Prostate gland (tissue), 2 donors: Measurements from ENCODE around the gene SLC13A3. TPM values are rescaled to one million over a fixed set of nuclear protein-coding genes. Genes with fewer than 3 reads are reported as not detected.

Experiments used
- DNase-seq: peaks from one replicate; pipeline ENCODE4 v3.0.0-alpha.2; 2019; ENCODE audit warnings: low spot score
- H3K27ac ChIP-seq, 2 donors: fragments of 200-600 bp; sonication (generic); 2 replicates each; pipeline ENCODE4 v1.5.1; 2017 to 2019
- H3K27me3 ChIP-seq: fragments of 200-600 bp; sonication (generic); replicated peaks from 2 replicates; pipeline ENCODE4 v1.5.1; 2019; ENCODE audit not compliant: insufficient read depth
- H3K36me3 ChIP-seq, 2 donors: fragments of 200-600 bp; sonication (generic); 1 replicate in 1 of 2; 2 replicates in 1 of 2; pipeline versions ENCODE4 v1.5.1 to v1.8.1; 2017 to 2019
- H3K4me1 ChIP-seq: fragments of 200-600 bp; sonication (generic); replicated peaks from 2 replicates; pipeline ENCODE4 v1.5.1; 2019
- H3K4me3 ChIP-seq, 2 donors: fragments of 200-600 bp; sonication (generic); 2 replicates each; pipeline ENCODE4 v1.5.1; 2017 to 2019
- H3K9me3 ChIP-seq: fragments of 200-600 bp; sonication (generic); 2 replicates; pipeline ENCODE4 v1.5.1; 2017
- CTCF ChIP-seq, 4 experiments: fragments of 200-600 bp in 2 of 4; fragments of 450-650 bp in 2 of 4; sonication (generic) in 2 of 4; IDR thresholded peaks; 1 replicate in 3 of 4; 2 replicates in 1 of 4; pipeline ENCODE4 v1.5.1; 2016 to 2019; ENCODE audit warnings: antibody characterized with exemption in 4 of 4, mild to moderate bottlenecking in 2 of 4, moderate library complexity in 2 of 4
- POLR2A ChIP-seq: fragments of 450-650 bp; IDR thresholded peaks from one replicate; pipeline ENCODE4 v1.6.1; 2016; ENCODE audit warnings: antibody characterized with exemption, mild to moderate bottlenecking
- POLR2AphosphoS5 ChIP-seq: sonication (generic); formaldehyde crosslinking; IDR thresholded peaks from one replicate; pipeline ENCODE4 v1.6.1; 2017; ENCODE audit warnings: antibody characterized with exemption
- WGBS: methylation state at CpG from one replicate; pipeline ENCODE4 v1.1.5; 2018; 5-methylcytosine and 5-hydroxymethylcytosine counted together
- intact Hi-C: fragments of 100-400 bp; cut with DNase I; formaldehyde crosslinking; loops from one replicate; pipeline ENCODE4 v1.14.2; 2022
- total RNA-seq, 2 donors: library from RNA; depleted of rRNA; stranded (reverse); fragments of >200 nt; gene quantifications; one replicate each; pipeline ENCODE4 v1.1.0, GENCODE V29; 2016

The SLC13A3 gene
- total RNA-seq, 2 donors from 2014 or later, result 10.5 to 16.9 TPM

GRCh38 chr20:46523696-46524328 is 127.4 kb downstream of the SLC13A3 start:
- Histone ChIP-seq H3K27me3 (no peaks in the 10 kb centered on the region), H3K36me3 (no peaks in the 10 kb centered on the region), H3K9me3 (no peaks in the 10 kb centered on the region), H3K4me3 (no peak overlapping the region), H3K27ac (no peak overlapping the region), H3K4me1 (no peaks in the 10 kb centered on the region)
- no peak for DNase-seq
- intact Hi-C loops, result loop anchor here (5.0 kb wide), 1 partner anchor 158 kb away; no protein-coding TSS in a partner anchor
- no peak for TF ChIP-seq POLR2AphosphoS5
- no peak for TF ChIP-seq CTCF (IDR thresholded peaks at IDR 0.05)
- TF ChIP-seq POLR2A, result no peak
- WGBS, result 50% methylated on average over 2 of the region's 2 CpGs

- H3K9me3 ChIP-seq, result no peaks in the 10 kb centered on the region
- H3K4me1 ChIP-seq, result no peaks in the 10 kb centered on the region
- H3K27me3 ChIP-seq, result no peaks in the 10 kb centered on the region
- no peak overlapping the region for H3K27ac ChIP-seq
- no peak for TF ChIP-seq POLR2A
- no peak for TF ChIP-seq CTCF (IDR thresholded peaks at IDR 0.05)
- no peak for TF ChIP-seq POLR2AphosphoS5
- WGBS, result 78% methylated on average over 5 of the region's 5 CpGs
- intact Hi-C loops, result loop anchor here (5.0 kb wide), 1 partner anchor 159 kb away; no protein-coding TSS in a partner anchor
- no peak for DNase-seq
- no peaks in the 10 kb centered on the region for H3K36me3 ChIP-seq
- H3K4me3 ChIP-seq, result no peak overlapping the region
Measured at GRCh38 chr20:46523108-46523507, 128.2 kb downstream of the SLC13A3 start.

GRCh38 chr20:46520976-46521579 is 130.2 kb downstream of the SLC13A3 start:
- H3K4me1 ChIP-seq, result no peaks in the 10 kb centered on the region
- H3K27me3 ChIP-seq, result no peaks in the 10 kb centered on the region
- no peaks in the 10 kb centered on the region for H3K36me3 ChIP-seq
- H3K27ac ChIP-seq, result no peak overlapping the region
- H3K4me3 ChIP-seq, result no peak overlapping the region
- 30% methylated on average over 4 of the region's 4 CpGs for WGBS
- intact Hi-C loops, result loop anchor here (5.0 kb wide), 1 partner anchor 161 kb away; no protein-coding TSS in a partner anchor
- TF ChIP-seq POLR2AphosphoS5 (peak; percentile 49), CTCF (IDR thresholded peaks at IDR 0.05) (peak in 3 of 4 experiments; percentile 60 to 83 (median 74)), POLR2A (no peak)
- DNase-seq, result peak; percentile 51
- H3K9me3 ChIP-seq, result no peaks in the 10 kb centered on the region

- no peak for TF ChIP-seq CTCF (IDR thresholded peaks at IDR 0.05)
- no peaks in the 10 kb centered on the region for H3K4me1 ChIP-seq
- WGBS, result 88% methylated on average over 4 of the region's 4 CpGs
Measured at GRCh38 chr20:46520540-46520939, 130.7 kb downstream of the SLC13A3 start.

More at GRCh38 chr20:46520540-46520939, 130.7 kb downstream of the SLC13A3 start:
- intact Hi-C loops, result loop anchor here (5.0 kb wide), 1 partner anchor 162 kb away; no protein-coding TSS in a partner anchor
- no peaks in the 10 kb centered on the region for H3K9me3 ChIP-seq
- H3K27me3 ChIP-seq, result no peaks in the 10 kb centered on the region
- DNase-seq, result no peak
- H3K27ac ChIP-seq, result no peak overlapping the region
- H3K4me3 ChIP-seq, result no peak overlapping the region
- no peaks in the 10 kb centered on the region for H3K36me3 ChIP-seq
